ENCODE measurements around the gene RABGAP1L.

The RABGAP1L gene

GRCh38 chr1:174965362-174966007 lies 806.2 kb downstream of the RABGAP1L start:
- no peak overlapping the region for H3K4me3 ChIP-seq (ENCODE audit: low read depth, low read length)
- TF ChIP-seq ZNF692 (tag by site-specific recombination; IDR thresholded peaks at IDR 0.05) (no peak), PRDM2 (tag by site-specific recombination; IDR thresholded peaks at IDR 0.05; ENCODE audit: borderline replicate concordance) (no peak), ZNF112 (tag by site-specific recombination; IDR thresholded peaks at IDR 0.05) (no peak), ZNF704 (tag by site-specific recombination; IDR thresholded peaks at IDR 0.05) (no peak), GLI2 (tag by site-specific recombination; IDR thresholded peaks at IDR 0.05; ENCODE audit: borderline replicate concordance, low read depth) (no peak), ZFP37 (tag by site-specific recombination; IDR thresholded peaks at IDR 0.05) (no peak), ZNF18 (tag by site-specific recombination; IDR thresholded peaks at IDR 0.05) (no peak), ZNF610 (tag by site-specific recombination; IDR thresholded peaks at IDR 0.05; ENCODE audit: borderline replicate concordance) (no peak), ZBTB6 (tag by site-specific recombination; IDR thresholded peaks at IDR 0.05) (no peak), ZNF274 (IDR thresholded peaks at IDR 0.05; ENCODE audit: low read length) (no peak), ZNF274 (tag by site-specific recombination; IDR thresholded peaks at IDR 0.05; ENCODE audit: borderline replicate concordance) (no peak), ZBTB11 (tag by site-specific recombination; conservative IDR thresholded peaks at IDR 0.05; ENCODE audit: low read depth) (no peak), ZNF549 (tag by site-specific recombination; IDR thresholded peaks at IDR 0.05) (no peak), ZNF776 (tag by site-specific recombination; IDR thresholded peaks at IDR 0.05; ENCODE audit: borderline replicate concordance) (no peak), SP7 (tag by site-specific recombination; IDR thresholded peaks at IDR 0.05) (no peak)
- H3K36me3 ChIP-seq (ENCODE audit: control insufficient read depth in 2 of 2, insufficient read depth in 1 of 2, low read length in 2 of 2), result no peaks in the 10 kb centered on the region
- H3K9me3 ChIP-seq (ENCODE audit: control insufficient read depth, insufficient read depth, low read depth, low read length), result no peaks in the 10 kb centered on the region
- no peak overlapping the region for H3K27ac ChIP-seq (ENCODE audit: extremely low read depth, low read depth, low read length)
- H3K4me1 ChIP-seq (ENCODE audit: control insufficient read depth, insufficient read depth, low read length), result peaks cover 17% of the 10 kb centered on the region
- POLR2A ChIA-PET, result interaction anchor here (1.3 kb wide), 1 partner anchor 33 kb away, joined by 5 read pairs; no protein-coding TSS in a partner anchor
- CTCF ChIA-PET, result interaction anchor here (0.6 to 2.0 kb wide), 3 partner anchors 17 to 747 kb away, joined by 4 to 8 read pairs (median 7); no protein-coding TSS in a partner anchor

Data from HEK293 (cell line).